Neural progenitor cell (in vitro differentiated cells): ENCODE results near the gene CDC42BPA.

ENCODE experiments used
- CTCF ChIP-seq: fragments of 200-600 bp; sonication (generic); IDR thresholded peaks from 2 replicates; pipeline ENCODE4 v1.5.1; 2017; ENCODE audit warnings: antibody characterized with exemption, mild to moderate bottlenecking
- EZH2 ChIP-seq: fragments of 200-600 bp; sonication (generic); IDR thresholded peaks from 2 replicates; pipeline ENCODE4 v1.6.1; 2017; ENCODE audit warnings: antibody characterized with exemption, mild to moderate bottlenecking, moderate library complexity
- EZH2phosphoT487 ChIP-seq: fragments of 200-600 bp; sonication (generic); IDR thresholded peaks from 2 replicates; pipeline ENCODE4 v1.6.1; 2017; ENCODE audit warnings: antibody characterized with exemption

- no peak for TF ChIP-seq EZH2
- TF ChIP-seq CTCF = no peak
- TF ChIP-seq EZH2phosphoT487 = no peak
Measured at GRCh38 chr1:227356620-227357146, 38.4 kb upstream of the CDC42BPA start.
